GM20431 (cell line): ENCODE results near the gene TMEM255B.

ENCODE experiments used
- in situ Hi-C: fragments of 300-500 bp; cut with MseI, MboI; formaldehyde crosslinking; loops from one replicate; pipeline ENCODE4 v1.15.0; 2020; ENCODE audit warnings: low sequenced_read_pairs; ENCODE audit not compliant: unreplicated experiment

TMEM255B gene

DNA sequence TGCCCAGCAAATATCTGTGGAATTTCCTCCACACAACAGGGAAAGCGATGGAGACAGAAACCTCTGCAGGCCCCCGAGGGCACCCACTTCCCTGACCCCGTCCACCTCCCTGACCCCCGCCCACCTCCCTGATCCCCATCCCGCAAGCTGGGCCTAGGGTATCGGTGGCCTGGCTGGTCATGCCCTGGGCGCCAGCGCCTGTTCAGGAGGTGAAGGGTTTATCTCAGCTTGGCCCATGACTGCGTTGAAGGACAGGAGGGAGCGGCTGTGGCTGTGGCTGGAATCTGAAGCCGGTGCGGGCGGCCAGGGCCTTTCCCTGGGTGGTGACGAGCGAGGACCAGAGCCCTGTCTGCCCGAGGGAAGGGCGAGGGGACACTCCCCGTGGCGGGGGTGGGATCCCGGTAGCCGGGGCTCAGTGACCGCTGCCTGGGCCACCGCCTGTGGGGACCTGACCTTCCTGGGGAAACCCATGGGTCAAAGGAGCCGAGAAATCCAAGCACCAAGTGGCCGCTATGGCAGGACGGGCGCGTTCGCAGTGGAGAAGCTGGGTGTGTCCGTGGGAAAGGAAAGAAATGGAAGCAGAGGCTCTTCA, 84.1 kb downstream of the TMEM255B start:
- in situ Hi-C loops, result no loop called here

DNA sequence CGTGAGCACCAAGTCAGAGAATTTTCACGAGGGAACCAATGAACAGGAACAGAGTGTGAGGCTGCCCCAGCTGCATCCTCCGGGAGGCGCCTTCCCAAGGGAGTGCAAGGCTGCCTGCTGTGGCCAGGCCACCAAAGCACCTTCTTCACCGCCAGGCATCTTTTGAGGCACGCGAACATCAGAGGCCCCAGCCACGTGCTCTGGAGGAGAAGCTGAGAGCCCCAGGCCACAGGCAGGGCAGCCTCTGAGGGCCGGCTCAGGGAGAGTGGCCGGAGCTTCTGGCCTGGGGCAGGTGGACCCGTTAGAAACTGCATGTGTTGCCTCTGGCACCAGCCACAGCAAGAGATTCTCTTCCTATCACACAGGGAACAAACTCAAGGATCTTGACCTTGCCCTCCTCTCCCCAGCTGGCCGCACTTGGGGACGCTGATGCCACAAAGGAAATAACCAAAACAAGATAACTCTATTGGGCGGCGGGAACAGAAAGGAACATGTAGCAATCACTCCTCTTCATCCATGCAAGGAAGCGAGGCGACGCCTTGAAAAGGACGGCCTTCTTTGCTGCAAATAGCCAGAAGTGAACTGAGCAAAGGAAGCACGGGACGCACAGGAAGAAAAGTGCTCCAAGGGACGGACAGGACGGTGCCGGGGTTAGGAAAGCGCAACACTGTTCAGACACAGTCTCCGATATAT, 85.0 kb downstream of the TMEM255B start:
- in situ Hi-C loops, result no loop called here

DNA sequence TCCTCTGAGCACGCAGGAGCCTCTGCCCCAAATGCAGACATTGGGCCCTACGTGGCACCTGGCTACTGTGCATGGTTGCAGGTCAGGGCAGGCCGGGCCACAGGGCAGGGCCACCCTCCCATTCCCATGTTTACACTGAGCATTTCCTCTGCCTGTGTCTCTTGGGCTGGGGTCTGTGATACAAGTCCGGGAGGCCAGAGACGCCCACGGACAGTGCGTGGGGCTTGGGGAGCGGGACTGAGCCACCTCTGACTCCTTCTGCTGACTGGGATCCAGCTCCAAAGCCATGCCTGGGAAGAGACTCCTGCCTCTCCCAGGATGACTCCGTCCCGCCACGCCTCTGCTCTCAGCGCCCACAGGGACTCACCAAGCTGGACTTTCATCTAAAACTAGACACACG, 86.0 kb downstream of the TMEM255B start:
- in situ Hi-C loops, result no loop called here

DNA sequence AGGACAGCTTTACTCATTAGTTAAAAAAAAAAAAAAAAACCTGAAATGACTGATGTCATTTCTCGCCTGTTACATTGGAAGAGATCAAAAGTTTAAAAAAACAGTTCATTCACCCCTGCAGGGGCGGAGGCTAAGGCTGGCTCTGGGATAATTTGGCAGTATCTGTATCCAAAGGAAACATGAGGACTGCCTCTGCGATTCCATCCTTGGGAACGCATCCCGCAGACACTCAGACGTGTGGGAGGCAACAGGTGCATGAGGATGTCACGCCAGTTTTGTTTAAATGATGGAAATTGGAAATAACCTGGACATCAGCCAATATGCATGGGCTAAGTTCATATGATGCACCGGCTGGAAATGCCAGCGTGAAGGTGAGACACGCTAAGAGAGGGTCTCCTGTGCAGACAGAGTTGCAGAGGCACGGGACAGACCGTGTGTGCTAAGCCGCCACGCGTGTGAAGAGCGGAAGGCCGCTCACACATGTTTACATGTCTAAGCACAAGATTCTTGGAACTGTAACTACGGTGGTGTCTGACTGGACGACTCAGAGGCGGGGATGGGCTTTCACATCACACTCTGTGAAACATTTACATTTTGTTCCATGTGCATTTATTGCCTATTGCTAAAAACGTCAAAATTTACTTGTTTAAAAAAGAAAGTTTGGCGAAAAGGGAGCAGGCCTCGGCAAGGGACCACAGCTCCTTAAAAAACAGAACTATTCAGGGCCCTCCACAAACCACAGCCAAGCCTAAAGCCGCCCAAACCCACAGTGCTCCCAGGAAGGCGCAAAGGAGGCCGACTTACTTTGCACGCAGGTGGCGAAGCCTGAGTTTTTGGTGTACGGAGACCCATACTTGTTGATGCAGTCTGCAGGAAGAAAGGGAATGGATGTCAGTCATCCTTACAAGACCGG, 87.0 kb downstream of the TMEM255B start:
- in situ Hi-C loops, result no loop called here

DNA sequence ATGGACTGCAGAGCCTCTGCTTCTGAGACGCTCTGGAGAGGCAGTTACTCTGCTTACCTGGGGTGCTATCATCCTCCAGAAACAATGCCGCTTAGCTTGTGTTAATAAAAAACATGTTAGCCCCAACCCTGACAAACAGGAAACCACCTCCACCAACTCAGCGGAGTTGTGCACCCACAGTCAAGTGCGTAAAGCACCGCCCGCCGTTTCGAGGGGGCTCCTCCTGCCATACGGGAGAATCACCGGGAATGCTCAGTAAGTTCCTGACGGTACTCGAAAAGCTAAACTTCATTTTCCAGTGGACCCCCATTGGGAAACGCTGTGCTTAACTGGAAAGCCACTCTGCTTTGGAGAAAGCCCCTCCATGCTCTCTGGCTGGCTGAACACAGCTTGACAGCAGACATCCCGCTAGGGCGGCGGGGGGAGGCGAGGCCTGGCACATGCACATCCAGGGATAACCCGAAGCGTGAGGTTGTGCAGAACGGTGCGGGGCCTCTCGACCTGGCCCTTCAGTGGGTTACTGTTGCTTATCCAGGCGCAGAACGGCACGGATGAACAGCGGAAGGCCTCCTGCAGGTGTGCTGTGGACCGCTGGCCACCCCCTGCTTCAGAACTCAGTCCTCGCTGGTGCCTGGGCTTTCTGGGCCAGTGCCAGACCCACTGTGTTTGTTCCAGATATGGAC, 87.8 kb downstream of the TMEM255B start:
- in situ Hi-C loops, result no loop called here

DNA sequence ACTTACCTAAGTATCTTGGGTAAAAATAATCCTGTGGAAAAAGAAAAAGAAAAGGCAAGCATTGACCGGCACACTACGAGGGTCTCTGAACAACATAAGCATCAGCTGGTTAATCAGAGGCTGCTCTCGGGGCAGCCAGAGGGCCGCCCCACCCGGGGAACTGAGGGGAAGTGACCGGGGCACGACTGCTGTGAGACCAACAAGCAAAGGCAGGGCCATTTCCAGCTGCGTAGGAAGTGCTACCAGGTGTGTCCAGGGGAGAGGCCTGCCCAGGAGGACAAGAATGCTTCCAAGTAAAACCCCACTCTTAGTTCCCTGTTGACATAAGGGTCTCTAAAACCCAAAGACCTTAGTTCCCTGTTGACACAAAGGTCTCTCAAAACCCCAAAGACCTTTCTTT, 89.0 kb downstream of the TMEM255B start:
- in situ Hi-C loops, result no loop called here

DNA sequence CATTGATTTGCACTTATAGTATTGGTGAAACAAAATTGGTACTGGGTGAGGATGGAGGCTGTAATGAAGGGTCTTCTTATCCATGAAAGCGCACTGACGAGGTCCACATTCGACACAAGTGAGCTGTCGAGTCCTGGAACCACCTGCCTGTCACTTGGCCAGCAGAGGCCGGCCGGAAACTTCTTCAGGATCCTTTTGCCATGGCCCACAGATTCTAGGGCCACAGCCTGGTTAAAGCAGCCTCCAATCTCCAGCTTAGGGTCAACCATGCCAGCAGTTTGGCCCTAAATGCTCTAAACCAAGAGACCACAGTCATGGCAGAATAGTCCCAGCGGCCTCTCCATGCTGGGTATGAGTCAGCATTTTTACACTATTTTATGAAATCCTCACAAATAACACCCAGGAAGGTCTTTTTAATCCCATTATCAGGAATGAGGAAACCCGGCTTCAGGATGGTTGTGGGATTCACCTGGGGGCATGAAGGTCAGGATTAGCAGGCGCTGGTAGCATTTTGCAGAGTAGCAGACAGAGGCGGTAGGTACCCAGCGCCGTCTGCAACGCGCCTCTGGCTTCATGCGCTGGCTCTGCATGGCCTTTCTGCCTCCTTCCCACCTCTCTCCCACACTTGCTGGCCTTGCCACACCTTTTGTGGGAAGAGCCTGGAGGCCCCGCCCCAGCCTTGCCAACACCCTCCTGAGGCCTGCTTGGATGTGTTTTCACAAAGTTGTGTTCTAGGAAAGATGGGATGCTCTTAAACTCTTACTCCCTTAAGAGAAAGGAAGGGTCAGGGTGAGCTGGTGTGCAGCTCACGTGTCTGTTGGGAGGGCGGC, 89.6 kb downstream of the TMEM255B start:
- in situ Hi-C loops, result no loop called here

DNA sequence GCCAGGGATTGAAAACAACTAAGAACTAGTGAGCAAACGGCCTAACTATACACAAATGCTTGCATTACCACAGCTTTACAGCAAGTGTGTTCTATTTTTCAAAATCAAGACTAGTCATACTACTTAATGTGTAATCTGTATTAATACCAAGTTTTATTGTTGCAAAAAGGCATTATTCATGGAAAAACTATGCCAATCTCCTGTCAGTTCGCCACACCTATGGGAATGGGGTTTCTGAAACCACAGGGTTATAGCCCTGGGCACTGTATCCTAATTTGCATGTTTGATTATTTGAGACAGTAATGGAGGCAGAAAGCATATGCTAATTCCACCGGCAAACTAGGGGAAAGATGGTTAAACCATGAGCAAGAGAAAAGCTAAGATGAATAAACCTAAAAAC, 90.5 kb downstream of the TMEM255B start:
- in situ Hi-C loops, result no loop called here

DNA sequence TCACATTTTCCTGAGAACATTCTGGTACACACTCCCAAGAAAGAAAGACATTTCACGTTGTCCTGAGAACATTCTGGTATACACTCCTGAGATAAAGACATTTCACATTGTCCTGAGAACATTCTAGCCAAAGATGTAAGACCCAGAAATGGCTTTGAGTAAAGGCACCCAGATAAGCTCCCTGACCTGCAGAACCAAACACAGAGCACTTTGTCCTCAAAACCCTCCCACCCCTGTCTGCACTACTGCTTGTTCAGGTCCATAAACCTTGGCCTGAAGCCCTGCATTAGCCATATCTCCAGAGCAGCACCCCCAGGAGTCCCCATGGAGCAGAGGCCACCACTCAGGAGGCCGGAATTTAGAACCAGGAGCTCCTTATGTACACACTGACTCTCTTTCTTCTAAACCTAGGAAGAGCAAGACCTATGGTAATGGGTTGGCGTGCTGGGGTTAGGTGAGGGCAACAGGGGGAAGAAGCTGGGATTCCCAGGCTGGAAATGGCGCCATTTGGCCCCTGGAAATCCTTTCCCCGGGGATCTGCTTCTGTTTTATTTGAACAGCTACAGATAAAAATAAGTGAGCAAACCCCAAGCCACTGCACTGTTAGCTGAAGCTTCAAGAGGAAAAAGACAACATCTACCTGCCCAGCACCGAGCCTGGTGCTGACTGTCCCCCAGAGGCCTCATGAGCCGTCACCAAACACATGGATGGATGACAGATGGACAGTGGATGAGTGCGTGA, 91.1 kb downstream of the TMEM255B start:
- in situ Hi-C loops, result no loop called here

DNA sequence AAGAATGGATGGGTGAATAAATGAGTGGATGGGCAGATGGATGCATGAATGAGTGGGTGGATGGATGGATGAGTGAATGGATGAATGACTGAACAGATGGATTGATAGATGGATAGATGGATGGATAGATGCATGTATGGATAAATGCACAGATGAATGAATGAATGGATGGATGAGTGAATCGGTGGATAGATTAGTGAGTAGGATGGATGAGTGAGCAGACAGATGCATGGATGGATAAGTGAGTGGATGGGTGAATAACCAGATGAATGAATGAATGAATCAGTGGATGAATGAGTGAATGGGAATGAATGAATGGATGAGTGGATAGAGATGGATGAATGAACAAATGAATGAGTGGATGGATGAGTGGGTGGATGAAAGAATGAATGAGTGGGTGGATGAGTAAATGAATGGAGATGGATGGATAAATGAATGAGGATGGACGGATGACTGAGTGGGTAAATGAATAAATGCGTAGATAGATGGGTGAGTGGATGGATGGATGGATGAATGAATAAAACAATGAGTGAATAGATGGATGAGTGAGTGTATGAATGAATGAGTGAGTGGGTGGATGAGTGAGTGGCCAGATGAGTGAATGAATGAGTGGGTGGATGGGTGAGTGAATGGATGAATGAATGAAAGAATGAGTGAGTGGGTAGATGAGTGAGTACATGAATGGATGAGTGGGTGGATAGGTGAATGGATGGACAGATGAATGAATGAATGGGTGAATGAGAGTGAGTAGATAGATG, 91.9 kb downstream of the TMEM255B start:
- in situ Hi-C loops, result no loop called here

DNA sequence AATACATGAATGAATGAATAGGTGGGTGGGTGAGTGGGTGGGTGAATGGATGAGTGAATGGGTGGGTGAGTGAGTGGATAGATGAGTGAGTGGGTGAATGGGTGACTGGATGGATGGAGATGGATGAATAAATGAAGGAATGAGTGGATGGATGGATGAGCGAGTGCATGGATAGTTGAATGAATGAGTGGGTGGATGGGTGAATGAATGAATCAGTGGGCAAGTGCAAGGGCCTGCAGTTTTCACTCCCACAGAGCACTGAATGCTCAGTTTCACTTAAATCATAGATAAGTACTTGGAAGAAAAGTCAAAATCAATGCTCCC, 92.4 kb downstream of the TMEM255B start:
- in situ Hi-C loops, result no loop called here

DNA sequence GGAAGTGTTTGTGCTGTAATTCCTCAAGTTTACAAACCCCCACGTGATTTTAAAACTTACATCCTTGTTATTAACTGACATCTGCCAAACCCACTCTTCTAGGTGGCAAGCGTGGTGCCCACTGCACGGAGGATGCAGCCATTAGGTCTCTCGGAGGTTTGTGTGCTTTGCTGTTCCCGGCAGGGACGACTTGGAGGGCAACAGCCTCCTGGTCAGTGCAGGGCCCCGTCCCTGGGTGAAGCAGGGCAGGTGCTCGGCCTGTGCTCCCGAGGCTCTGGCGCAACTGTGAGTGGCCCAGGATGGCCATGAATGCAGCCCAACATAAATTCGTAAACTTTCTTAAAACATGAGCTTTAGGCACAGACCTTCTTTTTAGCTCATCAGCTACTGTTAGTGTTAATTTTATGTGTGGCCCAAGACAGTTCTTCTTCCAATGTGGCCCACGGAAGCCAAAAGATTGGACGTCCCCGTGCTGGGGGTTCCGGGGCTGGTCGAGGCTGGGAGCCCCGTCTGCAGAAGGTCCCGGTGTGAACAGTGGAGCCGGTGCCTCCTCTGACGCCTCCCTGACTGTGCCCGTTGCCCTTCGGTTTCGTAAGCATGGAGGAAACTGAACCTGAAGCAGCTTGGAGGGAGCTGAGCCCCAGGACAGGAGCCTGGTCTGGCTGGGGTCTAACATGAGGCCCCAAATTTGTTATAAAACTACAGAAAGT, 93.0 kb downstream of the TMEM255B start:
- in situ Hi-C loops, result no loop called here

DNA sequence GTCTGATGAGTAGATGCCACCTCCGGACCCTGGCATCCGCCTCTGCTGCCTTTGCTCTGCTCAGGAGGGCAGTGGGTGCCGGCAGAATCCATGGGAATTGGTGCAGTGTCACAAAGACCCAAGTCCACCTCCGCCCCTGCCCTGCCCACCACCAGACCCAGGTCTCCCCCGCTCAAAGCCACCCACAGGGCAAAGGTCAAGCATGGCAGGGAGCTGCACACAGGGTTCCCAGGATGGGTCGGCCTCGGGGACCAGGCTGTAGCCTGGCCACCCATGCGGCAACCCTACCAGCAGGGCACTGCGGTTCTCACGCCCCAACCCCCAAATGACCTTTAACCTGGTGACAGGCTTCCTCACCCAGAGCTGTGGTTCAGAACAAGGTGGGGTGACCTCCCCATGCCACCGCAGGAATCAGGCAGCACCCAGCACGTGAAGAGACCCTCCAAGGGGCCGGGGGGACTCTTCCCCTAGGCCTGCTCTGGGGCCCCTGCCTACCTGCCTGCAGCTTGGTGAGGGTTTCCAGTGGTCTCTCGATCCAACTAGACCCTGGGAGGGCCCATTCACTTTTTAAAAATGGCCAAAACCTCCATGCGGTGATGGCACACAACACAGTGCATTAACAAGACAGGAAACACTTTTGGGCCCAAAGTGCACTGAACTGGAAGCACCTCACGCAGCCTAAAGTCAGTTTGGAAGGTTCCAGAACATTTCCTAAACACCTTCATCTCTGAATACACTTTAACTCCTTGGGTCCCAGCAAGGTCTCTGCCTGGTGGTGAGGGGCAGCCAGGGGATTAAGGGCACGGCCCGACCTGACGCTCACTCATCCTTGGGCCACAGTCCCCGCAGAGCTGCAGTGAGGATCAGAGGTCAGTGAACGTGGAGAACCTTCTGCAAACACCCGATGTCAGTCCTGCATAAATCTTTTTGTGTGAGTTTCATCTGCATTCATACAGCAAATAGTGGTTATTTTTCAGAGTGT, 93.8 kb downstream of the TMEM255B start:
- in situ Hi-C loops, result no loop called here

DNA sequence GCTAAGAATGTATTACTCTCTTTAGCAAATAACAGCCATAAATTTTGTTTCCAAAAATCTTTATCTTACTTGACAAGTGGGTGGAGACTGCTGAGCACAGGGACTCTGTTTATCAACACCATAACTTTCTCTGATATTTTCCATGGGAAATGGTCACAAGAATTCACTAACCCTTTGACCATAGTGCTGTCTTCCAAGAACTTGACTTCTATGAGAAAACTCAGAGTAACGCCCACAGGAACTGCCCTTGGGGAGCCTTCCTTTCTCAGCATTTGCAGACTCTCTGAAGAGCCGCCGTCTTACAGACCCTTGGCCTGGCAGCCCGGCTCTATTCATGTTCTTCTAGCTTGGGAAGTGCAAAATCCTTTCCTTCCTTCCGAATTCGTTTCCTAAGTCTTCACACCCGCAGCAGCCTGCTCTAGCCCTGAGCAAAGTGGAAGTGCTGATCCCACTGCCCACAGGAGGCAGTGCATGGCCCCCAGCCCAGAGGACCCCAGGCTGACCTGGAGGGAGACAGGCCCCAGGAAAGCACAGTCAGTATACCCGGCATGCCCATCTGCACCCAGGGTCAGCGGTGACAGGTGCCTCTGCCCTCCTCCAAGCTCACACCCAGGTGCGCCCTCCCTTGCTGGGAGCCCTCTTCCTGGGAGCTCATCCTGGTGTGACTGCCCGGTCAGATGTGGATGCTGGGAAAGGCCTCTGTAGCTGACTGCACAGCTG, 94.7 kb downstream of the TMEM255B start:
- in situ Hi-C loops, result no loop called here

DNA sequence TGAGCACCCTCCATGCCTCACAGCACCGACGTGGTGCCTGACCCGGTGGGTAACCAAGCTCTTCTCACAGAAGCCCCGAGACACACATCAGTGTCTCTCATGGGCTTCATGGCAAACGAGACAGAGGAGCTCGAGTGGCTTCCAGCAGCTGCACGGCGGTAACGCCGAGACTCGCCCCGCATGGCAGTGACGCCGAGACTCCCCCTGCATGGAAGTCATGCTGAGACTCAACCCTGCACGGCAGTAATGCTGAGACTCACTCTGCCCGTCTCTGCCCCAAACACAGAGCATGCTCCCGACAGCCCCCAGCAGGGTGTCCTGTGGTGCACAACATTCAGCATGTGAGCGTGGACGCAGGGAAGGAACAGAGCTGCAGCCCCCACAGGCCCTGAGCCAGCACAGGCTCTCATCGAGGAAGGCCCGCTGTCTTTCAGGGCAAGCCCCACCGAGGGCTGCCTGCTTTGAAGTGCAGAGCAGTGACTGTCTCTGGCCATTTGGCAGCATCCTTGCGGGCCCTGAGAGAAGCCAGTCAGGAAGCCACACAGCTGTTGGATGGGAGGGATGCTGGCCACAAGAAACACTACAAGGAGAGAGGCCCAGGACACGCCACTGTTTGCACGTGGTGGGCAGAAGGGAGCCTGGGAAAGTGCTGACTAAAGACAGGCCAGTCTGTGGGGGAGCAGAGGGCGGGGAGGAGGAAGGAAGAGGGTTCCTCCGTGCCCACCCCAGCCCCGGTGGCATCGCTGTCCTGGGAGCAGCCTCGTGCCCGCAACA, 95.4 kb downstream of the TMEM255B start:
- in situ Hi-C loops, result no loop called here
